ENCODE data around the gene DOCK4.
"Not testable (repeated sequence)": the region's sequence is repeated elsewhere in the genome, so short reads cannot be mapped to it uniquely, and the experiment has no call there.

DOCK4 gene, protein sequence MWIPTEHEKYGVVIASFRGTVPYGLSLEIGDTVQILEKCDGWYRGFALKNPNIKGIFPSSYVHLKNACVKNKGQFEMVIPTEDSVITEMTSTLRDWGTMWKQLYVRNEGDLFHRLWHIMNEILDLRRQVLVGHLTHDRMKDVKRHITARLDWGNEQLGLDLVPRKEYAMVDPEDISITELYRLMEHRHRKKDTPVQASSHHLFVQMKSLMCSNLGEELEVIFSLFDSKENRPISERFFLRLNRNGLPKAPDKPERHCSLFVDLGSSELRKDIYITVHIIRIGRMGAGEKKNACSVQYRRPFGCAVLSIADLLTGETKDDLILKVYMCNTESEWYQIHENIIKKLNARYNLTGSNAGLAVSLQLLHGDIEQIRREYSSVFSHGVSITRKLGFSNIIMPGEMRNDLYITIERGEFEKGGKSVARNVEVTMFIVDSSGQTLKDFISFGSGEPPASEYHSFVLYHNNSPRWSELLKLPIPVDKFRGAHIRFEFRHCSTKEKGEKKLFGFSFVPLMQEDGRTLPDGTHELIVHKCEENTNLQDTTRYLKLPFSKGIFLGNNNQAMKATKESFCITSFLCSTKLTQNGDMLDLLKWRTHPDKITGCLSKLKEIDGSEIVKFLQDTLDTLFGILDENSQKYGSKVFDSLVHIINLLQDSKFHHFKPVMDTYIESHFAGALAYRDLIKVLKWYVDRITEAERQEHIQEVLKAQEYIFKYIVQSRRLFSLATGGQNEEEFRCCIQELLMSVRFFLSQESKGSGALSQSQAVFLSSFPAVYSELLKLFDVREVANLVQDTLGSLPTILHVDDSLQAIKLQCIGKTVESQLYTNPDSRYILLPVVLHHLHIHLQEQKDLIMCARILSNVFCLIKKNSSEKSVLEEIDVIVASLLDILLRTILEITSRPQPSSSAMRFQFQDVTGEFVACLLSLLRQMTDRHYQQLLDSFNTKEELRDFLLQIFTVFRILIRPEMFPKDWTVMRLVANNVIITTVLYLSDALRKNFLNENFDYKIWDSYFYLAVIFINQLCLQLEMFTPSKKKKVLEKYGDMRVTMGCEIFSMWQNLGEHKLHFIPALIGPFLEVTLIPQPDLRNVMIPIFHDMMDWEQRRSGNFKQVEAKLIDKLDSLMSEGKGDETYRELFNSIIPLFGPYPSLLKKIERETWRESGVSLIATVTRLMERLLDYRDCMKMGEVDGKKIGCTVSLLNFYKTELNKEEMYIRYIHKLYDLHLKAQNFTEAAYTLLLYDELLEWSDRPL (N-terminal part only)

DNA sequence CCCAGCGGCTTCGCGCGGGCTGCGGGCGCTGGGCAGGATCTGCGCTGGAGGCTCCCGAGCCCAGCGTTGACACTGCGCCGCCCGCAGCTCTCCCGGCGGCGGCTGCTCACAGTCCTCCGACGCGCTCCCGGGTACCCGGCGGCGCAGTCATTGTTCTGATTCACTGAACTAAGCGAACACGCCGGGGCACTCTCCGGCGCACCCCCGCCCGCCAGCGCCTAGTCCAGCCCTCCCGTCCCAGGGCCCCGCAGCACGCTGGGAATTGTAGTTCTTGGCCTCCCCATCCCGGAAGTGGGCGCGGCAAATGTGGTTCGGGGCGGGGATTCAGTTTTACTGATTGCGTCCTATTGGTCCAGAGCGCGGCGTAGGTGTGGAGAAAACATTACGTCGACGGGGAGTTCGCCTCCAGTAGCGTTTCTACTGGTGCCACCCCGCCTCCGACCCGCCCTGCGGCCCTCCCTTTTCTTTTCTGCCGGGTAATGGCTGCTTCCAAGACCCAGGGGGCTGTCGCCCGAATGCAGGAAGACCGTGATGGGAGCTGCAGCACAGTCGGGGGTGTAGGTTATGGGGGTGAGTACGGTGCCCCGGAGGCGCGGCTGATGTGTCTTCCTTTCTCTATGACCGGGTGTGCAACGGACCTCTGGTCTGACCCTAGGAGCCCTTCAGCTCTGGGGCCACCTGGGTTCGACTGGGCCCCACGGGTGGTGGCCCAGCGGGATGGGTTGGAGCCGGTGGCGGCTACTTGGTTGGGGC lies at the start of gene DOCK4, which contains the start of gene ZNF277:
TSS of gene DOCK4 (minus strand) at position 162 of the 753 bp plus-strand sequence. CDS start 261 bp downstream, outside the sequence.
TSS of gene ZNF277 (plus strand) at position 458 of the 753 bp plus-strand sequence. CDS start at position 480, 22 bp downstream.
- DNase-seq, result peak; percentile 97

DNA sequence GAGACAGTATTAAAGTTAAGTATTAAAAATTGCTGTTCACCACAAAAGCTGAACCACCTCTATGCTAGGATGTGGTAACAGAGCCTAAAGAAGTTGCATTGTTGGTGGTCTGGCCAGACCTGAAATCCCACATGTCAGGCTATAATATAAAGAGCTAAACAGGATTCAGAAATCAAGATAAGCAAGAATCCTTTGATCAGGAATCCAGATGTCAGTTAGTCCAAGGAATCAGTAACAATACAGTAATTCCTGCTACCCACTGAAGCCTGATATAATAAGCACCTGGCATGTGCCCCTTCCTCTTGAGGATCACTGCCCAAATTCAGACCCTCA lies 49.2 kb upstream of the DOCK4 start:
- no peak for DNase-seq

DNA sequence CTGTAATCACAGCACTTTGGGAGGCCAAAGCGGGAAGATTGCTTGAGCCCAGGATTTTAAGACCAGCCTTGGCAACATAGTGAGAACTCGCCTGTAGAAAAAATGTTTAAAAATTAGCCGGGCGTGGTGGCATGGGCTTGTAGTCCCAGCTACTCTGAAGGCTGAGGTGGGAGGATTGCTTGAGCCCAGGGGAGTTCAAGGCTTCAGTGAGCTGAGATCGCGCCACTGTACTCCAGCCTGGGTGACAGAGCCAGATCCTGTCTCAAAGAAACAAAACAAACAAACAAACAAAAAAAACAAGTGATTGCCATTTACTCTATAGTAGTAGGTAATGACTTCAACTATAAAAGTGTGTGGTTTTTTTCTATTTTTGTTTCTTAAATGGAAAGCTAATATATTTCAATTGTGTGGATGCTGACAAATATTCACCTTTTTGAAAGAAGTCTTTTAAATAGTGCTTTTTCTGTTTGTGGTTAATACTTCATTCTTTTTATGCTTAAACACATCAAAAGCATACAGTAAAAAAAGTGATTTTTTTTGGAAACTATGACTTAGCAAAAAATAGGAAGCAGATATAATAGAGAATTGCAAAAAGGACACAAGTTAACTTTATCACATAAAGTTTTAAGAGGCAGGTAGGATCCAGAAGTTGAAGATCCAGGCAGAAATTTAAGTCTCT lies 48.6 kb upstream of the DOCK4 start:
- DNase-seq, result no peak

DNA sequence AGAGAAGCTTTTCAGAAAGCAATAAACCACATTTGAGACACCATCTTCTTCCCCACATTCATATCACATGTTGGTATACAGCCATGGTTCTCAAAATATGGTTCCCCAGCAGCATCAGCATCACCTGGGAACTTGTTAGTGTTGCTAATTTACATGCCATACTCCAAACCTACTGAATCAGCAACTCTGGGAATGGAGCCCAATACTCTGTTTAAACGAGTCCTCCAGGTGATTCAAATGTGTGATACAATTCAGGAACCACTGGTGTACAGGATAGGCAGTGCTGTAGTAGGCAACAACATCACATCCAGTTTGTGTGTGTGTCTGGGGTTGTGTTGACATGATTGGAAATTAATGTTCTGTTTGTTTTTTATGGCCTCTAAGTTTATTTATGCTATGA lies 48.0 kb upstream of the DOCK4 start:
- no peak for DNase-seq

DNA sequence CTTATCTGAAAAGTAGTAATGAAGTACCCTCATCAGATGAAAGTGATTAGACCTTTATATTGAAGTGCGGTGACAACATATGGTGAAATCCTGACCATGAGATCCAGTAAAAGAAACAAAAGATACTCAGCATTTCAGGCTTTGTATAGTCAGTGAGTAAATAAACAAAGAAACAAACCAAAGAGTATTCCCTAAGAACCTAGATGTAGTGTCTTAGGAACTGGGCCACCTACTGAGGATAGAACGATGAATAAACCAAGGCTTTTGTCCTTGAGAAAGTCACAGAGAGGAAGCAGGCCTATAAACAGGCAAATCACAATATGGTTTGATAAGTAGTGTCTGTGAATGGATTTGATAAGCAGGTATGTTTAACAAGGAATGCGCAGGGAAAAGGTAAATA lies 46.5 kb upstream of the DOCK4 start:
- DNase-seq, result no peak

DNA sequence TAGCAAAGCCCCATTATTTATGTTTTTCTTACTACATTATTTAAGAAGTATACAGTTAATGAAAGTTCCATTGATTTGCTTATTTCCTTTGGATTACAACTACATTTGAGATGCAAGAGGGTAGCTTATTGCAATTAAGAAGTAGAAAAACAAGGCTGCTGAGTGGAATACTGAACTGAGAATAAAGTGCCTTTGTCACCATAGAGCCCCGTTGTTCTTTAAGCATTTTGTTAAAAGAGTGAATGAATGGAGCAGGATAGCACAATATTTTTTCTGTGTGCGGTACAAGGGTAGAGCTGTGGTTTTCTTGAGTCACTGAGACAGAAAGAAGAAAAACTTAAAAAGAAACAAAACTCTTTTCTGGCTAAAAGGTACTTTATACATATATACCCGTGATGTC lies 45.9 kb upstream of the DOCK4 start:
- no peak for DNase-seq

DNA sequence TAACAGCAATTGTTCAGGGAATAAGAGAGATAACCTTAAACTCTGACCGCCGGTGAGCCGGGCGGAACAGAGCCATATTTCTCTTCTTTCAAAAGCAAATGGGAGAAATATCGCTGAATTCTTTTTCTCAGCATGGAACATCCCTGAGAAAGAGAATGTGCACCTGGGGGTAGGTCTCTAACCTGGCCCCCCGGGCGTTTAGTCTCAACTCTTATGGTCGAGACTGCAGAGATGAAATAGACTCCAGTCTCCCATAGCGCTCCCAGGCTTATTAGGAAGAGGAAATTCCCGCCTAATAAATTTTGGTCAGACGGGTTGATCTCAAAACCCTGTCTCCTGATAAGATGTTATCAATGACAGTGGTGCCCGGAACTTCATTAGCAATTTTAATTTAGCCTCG lies 43.8 kb upstream of the DOCK4 start:
- DNase-seq, result not testable (repeated sequence)

DNA sequence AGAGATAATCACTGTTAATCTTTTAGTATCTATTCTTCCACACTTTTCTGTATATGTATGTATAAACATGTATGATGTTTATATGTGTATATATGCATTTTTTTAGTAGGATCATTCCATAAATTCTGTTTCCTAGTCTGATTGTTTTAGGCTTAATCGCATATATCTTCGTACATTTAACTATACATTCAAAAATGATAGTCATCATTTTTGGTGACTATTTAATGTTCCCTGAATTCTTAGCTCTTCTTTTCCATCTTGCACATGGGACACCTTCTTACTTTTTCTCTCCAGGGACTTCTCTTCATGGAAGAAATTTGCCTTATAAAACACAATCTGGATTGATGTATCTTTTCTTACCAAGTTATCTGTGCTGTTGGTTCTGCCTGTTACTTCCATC lies 42.4 kb upstream of the DOCK4 start:
- DNase-seq, result no peak

DNA sequence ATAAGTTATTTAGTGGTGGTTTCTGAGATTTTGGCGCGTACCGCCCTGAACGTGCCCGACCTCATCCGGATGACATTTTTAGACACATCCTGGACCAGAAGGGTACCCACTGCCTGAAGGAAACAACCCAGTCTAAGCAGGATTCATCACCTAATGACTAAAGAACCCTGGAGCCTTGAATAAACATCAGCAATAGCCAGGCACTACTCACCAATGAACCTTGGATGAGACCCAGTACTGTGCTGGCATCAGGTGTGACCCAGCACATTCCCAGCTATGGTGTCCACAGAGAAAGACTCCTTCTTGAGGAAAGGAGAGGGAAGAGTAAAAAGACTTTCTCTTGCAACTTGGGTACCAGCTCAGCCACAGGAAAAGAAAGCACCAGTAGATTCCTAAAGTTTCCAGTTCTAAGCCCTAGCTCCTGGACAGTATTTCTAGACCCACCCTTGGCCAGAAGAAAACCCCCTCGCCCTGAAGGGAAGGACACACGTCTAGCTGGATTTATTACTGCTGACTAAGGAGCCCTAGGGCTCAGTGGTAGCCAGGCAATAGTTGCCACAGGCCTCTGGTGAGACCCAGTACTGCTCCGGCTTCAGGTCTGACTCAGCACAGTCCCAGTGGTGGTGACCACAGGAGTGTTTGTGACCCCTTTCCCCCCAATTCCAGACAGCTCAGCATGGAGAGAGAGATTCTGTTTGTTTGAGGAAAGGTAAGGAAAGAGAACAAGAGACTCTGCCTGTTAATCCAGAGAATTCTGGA lies 32.8 kb upstream of the DOCK4 start:
- no peak for DNase-seq

DNA sequence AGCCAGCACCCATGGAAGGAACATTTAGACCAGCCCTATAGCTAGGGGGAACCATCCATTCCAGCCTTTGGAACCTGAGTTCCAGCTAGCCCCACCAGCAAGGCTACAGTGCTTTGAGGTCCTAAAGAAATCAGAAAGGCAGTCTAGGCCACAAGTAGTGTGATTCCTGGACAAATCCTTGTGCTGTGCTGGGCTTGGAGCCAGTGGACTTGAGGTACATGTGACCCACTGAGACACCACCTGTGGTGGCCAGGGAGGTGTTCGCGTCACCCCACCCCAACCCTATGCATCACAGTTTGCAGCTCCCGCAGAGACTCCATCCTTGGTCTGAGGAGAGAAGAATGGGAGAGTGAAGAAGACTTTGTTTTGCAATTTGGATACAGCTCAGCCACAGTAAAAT lies 32.1 kb upstream of the DOCK4 start:
- no peak for DNase-seq

DNA sequence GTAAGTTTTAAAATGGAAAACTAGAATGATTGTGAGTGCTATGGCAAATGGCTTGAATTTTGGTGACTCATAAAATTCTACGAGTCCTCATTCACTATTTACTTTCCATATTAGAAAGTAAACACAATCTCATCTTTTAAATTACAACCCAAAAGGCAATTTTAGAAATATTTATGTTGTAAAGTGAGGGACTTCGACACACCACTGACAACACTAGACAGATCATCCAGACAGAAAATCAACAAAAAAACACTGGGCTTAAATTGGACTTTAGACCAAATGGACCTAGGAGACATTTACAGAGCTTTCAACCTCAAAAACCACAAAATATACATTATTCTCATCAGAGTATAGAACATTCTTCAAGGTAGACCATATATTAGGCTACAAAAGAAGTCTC lies 30.4 kb upstream of the DOCK4 start:
- no peak for DNase-seq

DNA sequence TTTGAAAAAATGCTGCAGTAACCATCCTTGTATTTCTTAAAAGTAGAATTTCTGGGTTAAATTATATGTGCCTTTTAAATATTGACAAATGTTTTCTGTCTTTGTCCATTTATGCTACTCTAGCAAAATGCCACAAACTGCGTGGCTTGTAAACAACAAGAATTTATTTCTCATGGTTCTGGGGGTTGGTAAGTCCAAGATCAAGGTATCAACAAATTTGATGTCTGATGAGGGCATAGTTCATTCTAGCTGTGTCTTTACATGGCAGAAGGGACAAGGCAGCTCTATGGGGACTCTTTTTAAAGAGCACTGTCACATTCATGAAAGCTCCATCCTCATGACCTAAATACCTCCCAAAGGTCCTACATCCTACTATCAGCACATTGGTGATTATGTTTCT lies 27.9 kb upstream of the DOCK4 start:
- no peak for DNase-seq

DNA sequence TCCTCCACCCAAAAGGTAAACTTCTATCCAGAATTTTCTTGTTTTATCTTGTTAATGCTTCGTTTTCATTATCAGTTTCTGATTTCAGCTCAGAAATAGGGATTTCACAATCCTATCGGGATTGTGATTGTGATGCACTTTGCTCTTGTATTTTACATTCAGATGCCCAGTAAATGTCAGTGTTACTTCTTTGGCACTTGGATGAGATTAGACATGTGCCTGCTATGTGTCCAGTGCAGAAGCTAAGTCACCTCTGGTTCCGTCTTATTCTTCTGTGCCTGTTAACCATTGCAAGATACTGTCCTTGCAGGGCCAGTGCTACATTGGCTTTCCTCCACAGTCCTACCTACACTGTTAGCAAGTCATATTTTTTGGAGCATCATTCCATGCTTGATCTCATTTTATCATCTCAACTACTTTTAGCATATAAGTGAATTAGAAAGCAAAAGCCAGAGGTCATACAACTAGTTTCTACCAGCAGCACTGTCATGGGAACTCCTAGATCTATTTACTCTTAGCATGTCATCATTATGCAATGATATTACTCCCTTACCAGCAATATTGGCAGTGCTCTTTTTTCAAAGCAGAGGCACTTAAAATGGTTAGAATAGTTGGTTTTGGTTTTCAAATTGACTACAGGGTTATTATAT lies 27.0 kb upstream of the DOCK4 start:
- DNase-seq, result no peak

DNA sequence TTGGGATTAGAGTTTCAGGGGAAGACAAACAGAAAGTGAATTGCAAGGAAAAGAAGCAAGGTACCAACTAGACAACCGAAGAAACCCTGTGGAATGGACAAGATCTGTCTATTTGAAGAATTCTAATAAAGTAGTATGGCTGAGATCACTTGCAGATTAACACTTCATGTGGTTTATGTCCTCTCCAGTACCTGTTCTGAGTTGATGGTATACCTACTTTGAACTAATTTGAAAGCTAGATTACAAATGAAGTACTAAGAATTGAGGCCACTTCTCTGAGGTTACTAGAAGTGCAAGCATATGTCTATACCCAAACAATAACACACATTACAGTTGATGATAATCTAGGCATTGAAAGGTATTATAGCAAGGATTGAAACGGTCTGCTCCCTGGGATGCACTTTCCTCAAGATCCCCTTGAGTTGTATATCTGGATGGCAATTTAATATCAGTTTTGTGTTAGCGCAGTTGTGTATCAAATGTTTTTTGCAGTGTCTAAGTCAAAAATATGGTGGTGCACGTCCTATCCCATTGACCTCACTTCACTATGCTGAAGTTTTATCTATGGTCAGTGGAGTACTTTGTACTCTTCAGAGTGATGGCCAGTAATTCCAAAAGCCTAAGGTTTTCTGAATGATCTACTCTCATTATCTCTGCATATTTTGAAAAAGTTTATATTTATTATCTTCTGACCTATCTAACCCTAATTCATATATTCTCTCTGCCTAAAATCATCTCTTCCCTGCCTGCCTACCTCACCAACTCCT lies 26.2 kb upstream of the DOCK4 start:
- no peak for DNase-seq

DNA sequence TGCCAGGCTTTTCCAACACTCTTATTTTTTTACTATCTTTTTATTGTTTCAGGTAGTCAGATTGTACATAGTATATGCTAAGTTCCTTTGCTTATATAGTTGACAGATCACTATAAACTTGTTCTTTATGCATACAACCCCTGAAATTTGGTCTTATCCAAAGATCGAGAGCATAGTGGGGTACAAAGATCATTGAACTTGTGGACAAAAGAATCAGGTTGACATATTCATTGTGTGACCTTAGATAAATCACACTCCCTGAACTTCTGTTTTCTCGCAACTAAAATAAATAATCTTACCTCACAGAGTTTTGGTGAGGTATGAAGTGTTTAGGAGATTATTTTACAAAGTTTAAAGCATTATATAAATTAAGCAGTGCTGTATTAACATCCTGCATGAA lies 22.4 kb upstream of the DOCK4 start:
- no peak for DNase-seq

DNA sequence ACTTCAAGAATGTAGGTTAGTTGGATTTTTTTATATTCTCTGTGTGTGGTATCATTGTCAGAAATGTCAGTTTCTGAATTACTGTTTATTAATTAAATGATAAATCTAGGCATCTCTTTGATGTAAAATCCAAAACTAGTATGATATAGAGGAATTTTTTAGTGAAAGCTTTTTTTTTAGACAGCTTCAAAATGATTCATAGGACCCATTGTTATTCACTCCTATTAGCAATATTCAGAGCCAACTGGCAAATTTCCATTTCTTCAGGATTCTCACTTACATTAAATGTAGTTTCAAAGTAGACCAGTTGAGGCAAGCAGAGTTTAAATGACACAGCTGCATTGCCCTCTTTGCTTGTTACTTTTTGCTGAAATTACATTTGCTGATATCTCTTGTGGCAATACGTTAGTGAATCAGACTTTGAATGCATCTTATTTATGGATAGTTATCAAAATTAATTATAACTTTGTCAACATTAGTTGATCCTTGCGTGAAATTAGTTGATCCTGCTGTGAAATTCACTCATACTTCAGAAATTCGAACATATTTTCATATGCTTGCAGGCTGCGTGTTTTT lies 20.6 kb upstream of the DOCK4 start:
- no peak for DNase-seq

DNA sequence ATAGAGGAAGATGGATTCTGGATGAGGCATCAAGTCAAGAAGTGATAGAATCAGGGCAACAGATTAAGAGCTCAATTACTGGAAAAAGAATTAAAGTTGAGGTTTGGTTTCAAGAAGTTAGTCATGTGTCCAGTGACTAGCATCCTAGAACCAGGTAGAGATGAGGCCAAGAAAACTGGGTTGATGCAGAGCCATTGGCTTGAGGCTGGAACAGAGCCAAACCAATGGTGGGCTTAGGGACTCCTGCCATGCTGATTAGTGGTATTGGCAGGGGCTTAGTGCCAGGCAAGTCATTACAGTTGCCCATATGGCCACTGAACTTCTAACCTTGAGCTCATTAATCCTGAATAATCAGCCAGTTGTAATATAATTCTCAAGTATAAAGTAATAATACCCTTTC lies 18.8 kb upstream of the DOCK4 start:
- no peak for DNase-seq

DNA sequence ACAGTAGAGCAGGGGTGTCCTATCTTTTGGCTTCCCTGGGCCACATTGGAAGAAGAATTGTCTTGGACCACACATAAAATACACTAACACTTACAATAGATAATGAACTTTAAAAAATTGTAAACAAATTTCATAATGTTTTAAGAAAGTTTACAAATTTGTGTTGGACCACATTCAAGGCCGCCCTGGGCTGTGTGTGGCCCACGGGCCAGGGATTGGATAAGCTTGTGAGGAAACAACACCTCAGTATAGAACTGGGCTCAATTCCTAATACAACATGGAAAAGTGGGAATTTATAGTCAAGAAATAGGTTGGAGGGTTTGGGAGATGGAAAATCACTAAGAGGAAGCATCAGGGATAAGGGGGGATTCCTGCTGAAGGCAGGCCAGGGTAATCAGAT lies 18.0 kb upstream of the DOCK4 start:
- DNase-seq, result no peak

DNA sequence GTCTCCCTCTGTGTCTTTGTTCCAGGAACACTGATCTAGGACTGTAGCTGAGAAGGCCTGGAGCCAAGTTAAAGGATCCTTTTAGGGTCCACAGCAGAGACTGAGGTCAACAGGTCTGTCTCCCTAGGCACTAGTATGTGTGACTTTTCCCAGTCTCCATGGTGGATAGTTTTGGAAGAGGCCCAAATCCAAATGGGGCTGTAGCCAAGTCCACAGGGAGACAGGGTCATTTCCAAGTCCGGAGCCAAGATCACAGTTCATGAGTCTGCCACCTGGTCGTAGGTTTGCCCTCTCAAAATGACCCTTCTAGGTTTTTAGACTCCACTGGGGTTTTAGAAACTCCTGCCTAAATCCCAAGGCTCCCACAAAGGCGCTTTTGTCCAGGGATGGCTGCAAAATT lies 17.1 kb upstream of the DOCK4 start:
- DNase-seq, result no peak

Measured in MV-4-11 (cell line).